Uterus (tissue), 4 donors: ENCODE results near the gene OBSCN. TPM values are rescaled to one million over a fixed set of nuclear protein-coding genes. Genes with fewer than 3 reads are reported as not detected.
"Not testable (repeated sequence)": the region's sequence is repeated elsewhere in the genome, so short reads cannot be mapped to it uniquely, and the experiment has no call there.

Experiments used
- DNase-seq, 2 donors: peaks; one replicate each; pipeline ENCODE4 v3.0.0-alpha.2; 2019 to 2020
- H3K27ac ChIP-seq, 2 donors: fragments of 200-600 bp; sonication (generic); 1 replicate in 1 of 2; 2 replicates in 1 of 2; pipeline ENCODE4 v1.5.1; 2016 to 2018
- H3K27me3 ChIP-seq, 2 donors: fragments of 200-600 bp; sonication (generic); one replicate each; pipeline ENCODE4 v1.5.1; 2018 to 2019; ENCODE audit warnings: control low read depth in 1 of 2
- H3K36me3 ChIP-seq, 2 donors: fragments of 200-600 bp; sonication (generic); one replicate each; pipeline ENCODE4 v1.5.1; 2019; ENCODE audit warnings: control low read depth in 1 of 2
- H3K4me1 ChIP-seq, 2 donors: fragments of 200-600 bp; sonication (generic); one replicate each; pipeline ENCODE4 v1.5.1; 2018 to 2019; ENCODE audit warnings: control low read depth in 1 of 2
- H3K4me3 ChIP-seq, 2 donors: fragments of 200-600 bp; sonication (generic); 1 replicate in 1 of 2; 2 replicates in 1 of 2; pipeline ENCODE4 v1.5.1; 2018 to 2019; ENCODE audit warnings: mild to moderate bottlenecking in 1 of 2
- H3K9me3 ChIP-seq, 2 donors: fragments of 200-600 bp; sonication (generic); one replicate each; pipeline ENCODE4 v1.5.1; 2019; ENCODE audit warnings: control low read depth in 1 of 2
- POLR2A ChIP-seq, 2 donors: fragments of 450-650 bp; IDR thresholded peaks; one replicate each; pipeline ENCODE4 v1.6.1; 2016; ENCODE audit warnings: antibody characterized with exemption in 2 of 2, mild to moderate bottlenecking in 1 of 2, moderate library complexity in 1 of 2
- intact Hi-C: fragments of 100-400 bp; cut with DNase I; formaldehyde crosslinking; loops from one replicate; pipeline ENCODE4 v1.15.1; 2023; ENCODE audit warnings: low total_unique reads
- total RNA-seq, 4 donors: library from RNA; depleted of rRNA in 3 of 4; stranded (reverse); fragments of >200 nt in 3 of 4; gene quantifications; one replicate each; pipeline versions ENCODE4 v1.1.0 to v1.2.4, GENCODE V29; 2014 to 2023
- TF ChIP-seq, protein P1 (sequence below), 4 experiments: fragments of 200-600 bp in 2 of 4; fragments of 450-650 bp in 2 of 4; sonication (generic) in 2 of 4; IDR thresholded peaks; one replicate each; pipeline ENCODE4 v1.5.1; 2016 to 2019; ENCODE audit warnings: antibody characterized with exemption in 4 of 4, mild to moderate bottlenecking in 2 of 4, moderate library complexity in 1 of 4
- donor health status: DM: yes; HTN: yes; CAD: no.

The OBSCN gene
- total RNA-seq, 4 donors from 2014 or later, result 5.9 to 53.2 (median 22.4) TPM

- Histone ChIP-seq H3K9me3 (peaks cover 0 to 3% of the 10 kb centered on the region in 2 donors), H3K4me1 (no peaks in the 10 kb centered on the region), H3K27me3 (no peaks in the 10 kb centered on the region), H3K36me3 (no peaks in the 10 kb centered on the region), H3K4me3 (no peak overlapping the region), H3K27ac (no peak overlapping the region)
- intact Hi-C loops, result no loop called here
- no peak for DNase-seq
- TF ChIP-seq, protein P1, sequence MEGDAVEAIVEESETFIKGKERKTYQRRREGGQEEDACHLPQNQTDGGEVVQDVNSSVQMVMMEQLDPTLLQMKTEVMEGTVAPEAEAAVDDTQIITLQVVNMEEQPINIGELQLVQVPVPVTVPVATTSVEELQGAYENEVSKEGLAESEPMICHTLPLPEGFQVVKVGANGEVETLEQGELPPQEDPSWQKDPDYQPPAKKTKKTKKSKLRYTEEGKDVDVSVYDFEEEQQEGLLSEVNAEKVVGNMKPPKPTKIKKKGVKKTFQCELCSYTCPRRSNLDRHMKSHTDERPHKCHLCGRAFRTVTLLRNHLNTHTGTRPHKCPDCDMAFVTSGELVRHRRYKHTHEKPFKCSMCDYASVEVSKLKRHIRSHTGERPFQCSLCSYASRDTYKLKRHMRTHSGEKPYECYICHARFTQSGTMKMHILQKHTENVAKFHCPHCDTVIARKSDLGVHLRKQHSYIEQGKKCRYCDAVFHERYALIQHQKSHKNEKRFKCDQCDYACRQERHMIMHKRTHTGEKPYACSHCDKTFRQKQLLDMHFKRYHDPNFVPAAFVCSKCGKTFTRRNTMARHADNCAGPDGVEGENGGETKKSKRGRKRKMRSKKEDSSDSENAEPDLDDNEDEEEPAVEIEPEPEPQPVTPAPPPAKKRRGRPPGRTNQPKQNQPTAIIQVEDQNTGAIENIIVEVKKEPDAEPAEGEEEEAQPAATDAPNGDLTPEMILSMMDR (IDR thresholded peaks at IDR 0.05), result no peak
Observed at GRCh38 chr1:228219245-228219961, 11.6 kb downstream of the OBSCN start.

- intact Hi-C loops, result no loop called here
- Histone ChIP-seq H3K27ac (no peak overlapping the region), H3K36me3 (no peaks in the 10 kb centered on the region), H3K4me1 (no peaks in the 10 kb centered on the region), H3K9me3 (peaks cover 0 to 8% of the 10 kb centered on the region in 2 donors), H3K27me3 (no peaks in the 10 kb centered on the region), H3K4me3 (no peak overlapping the region)
- DNase-seq, result no peak
- TF ChIP-seq POLR2A (IDR thresholded peaks at IDR 0.05), result no peak
- TF ChIP-seq, protein P1 (IDR thresholded peaks at IDR 0.05), result no peak
Observed at GRCh38 chr1:228219962-228220780, 12.3 kb downstream of the OBSCN start.

- H3K9me3 ChIP-seq, H3K4me3 ChIP-seq, DNase-seq, H3K36me3 ChIP-seq, H3K27ac ChIP-seq, H3K27me3 ChIP-seq, intact Hi-C loops, H3K4me1 ChIP-seq: not testable (repeated sequence)
Observed at GRCh38 chr1:228221097-228221496, 13.3 kb downstream of the OBSCN start.

DNA sequence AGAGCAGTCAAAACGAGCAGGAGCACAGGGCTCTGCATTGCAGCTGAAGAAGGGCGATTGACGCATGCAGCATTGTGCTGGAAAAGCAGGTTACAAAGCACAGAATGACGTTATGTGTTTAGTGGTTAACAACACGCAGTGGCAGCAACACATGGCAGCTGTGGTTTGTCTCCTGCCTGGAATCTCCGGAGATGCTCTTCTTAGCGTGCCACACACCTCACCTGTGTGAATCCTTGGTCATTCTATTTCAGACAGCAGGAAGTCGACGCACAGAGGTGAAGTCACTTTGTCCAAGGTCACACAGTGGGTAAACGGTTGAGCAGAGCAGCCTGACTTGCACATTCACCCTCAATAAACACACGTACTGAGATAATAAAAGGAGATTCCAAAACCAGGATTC, 14.7 kb downstream of the OBSCN start:
- TF ChIP-seq, protein P1 (IDR thresholded peaks at IDR 0.05), result no peak
- no peak for TF ChIP-seq POLR2A (IDR thresholded peaks at IDR 0.05)
- DNase-seq, result no peak
- Histone ChIP-seq H3K36me3 (no peaks in the 10 kb centered on the region), H3K27me3 (no peaks in the 10 kb centered on the region), H3K27ac (no peak overlapping the region), H3K9me3 (peaks cover 0 to 9% of the 10 kb centered on the region in 2 donors), H3K4me1 (no peaks in the 10 kb centered on the region), H3K4me3 (no peak overlapping the region)
- intact Hi-C loops, result no loop called here

DNA sequence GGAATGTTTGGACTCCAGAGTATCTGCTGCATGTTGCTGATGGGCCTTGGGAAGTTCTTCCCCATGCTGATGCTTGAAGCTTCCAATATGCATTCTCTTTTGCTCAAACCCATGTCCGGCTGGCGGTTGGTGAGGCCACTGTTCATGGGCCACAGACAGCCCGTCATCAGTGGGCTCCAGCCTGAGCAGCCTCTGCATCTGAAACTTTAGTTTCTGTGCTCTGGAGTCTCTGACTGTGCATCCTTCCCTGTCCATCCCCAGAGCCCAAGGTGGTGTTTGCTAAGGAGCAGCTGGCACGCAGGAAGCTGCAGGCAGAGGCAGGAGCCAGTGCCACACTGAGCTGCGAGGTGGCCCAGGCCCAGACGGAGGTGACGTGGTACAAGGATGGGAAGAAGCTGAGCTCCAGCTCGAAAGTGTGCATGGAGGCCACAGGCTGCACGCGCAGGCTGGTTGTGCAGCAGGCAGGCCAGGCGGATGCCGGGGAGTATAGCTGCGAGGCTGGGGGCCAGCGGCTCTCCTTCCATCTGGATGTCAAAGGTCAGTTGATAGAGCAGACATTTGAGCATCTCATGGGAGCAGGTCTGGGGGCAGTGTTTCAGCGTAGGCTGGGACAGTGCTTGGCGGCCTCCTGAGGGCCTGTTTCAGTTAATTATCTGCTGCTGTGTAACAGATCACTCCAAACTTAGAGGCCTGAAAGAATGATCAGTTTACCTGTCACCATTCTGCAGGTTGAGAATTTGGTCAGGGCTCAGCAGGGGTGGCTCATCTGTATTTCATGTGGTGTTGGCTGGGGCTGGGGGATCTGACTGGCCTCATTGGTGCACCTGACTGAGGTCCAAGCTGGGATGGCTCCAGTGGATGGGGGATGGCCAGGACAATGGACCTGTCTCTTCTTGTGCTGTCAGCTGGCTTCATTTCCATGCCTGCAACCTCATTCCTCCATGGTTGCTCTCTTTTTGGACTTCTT, 16.6 kb downstream of the OBSCN start:
- no peaks in the 10 kb centered on the region for H3K27me3 ChIP-seq
- intact Hi-C loops, result no loop called here

More for the DNA sequence above, 16.6 kb downstream of the OBSCN start:
- Histone ChIP-seq H3K27ac (no peak overlapping the region), H3K4me1 (no peaks in the 10 kb centered on the region), H3K9me3 (peaks cover 0 to 9% of the 10 kb centered on the region in 2 donors), H3K4me3 (no peak overlapping the region), H3K36me3 (no peaks in the 10 kb centered on the region)
- DNase-seq, result no peak
- TF ChIP-seq POLR2A (IDR thresholded peaks at IDR 0.05), result no peak
- TF ChIP-seq, protein P1 (IDR thresholded peaks at IDR 0.05), result no peak
